Loucy (cell line): ENCODE results near the gene EEFSEC.

Experiments
- H2AFZ ChIP-seq: fragments of 200-600 bp; sonication (generic); 2 replicates; pipeline ENCODE4 v1.6.0; 2016; ENCODE audit warnings: antibody characterized with exemption, mild to moderate bottlenecking, low read length, moderate library complexity
- H3F3A ChIP-seq: fragments of 200-600 bp; 2 replicates; pipeline ENCODE4 v1.6.0; 2016; ENCODE audit warnings: antibody characterized with exemption, low read depth, mild to moderate bottlenecking
- H3K27me3 ChIP-seq: fragments of 200-600 bp; sonication (generic); 2 replicates; pipeline ENCODE4 v1.6.1; 2014; ENCODE audit warnings: low read length, mild to moderate bottlenecking; ENCODE audit not compliant: insufficient read depth, poor library complexity, severe bottlenecking
- H3K36me3 ChIP-seq: fragments of 200-600 bp; sonication (generic); 2 replicates; pipeline ENCODE4 v1.6.1; 2016; ENCODE audit warnings: low read length; ENCODE audit not compliant: insufficient read depth
- H3K4me1 ChIP-seq: fragments of 200-600 bp; sonication (generic); 2 replicates; pipeline ENCODE4 v1.5.1; 2014; ENCODE audit warnings: low read length, mild to moderate bottlenecking; ENCODE audit not compliant: insufficient read depth, poor library complexity, severe bottlenecking
- H3K4me2 ChIP-seq: fragments of 200-600 bp; sonication (generic); 2 replicates; pipeline ENCODE4 v1.6.0; 2014; ENCODE audit warnings: antibody characterized with exemption, low read length, low read depth, mild to moderate bottlenecking; ENCODE audit not compliant: poor library complexity, severe bottlenecking
- H3K4me3 ChIP-seq: fragments of 200-600 bp; sonication (generic); 2 replicates; pipeline ENCODE4 v1.5.1; 2014; ENCODE audit warnings: low read length, mild to moderate bottlenecking, mixed read lengths; ENCODE audit not compliant: poor library complexity, severe bottlenecking
- H3K79me2 ChIP-seq: fragments of 200-600 bp; sonication (generic); 2 replicates; pipeline ENCODE4 v1.6.1; 2014; ENCODE audit warnings: low read length; ENCODE audit not compliant: insufficient read depth
- H3K9ac ChIP-seq: fragments of 200-600 bp; sonication (generic); 2 replicates; pipeline ENCODE4 v1.6.0; 2014; ENCODE audit warnings: mild to moderate bottlenecking, low read depth, low read length, moderate library complexity; ENCODE audit not compliant: poor library complexity, severe bottlenecking
- H3K9me2 ChIP-seq: fragments of 200-600 bp; sonication (generic); replicated peaks from 2 replicates; pipeline ENCODE4 v1.6.1; 2016; ENCODE audit warnings: low read depth, low read length, mixed read lengths
- H3K9me3 ChIP-seq: fragments of 200-600 bp; sonication (generic); 2 replicates; pipeline ENCODE4 v1.6.1; 2014; ENCODE audit warnings: mild to moderate bottlenecking, antibody characterized with exemption, low read length, low read depth; ENCODE audit not compliant: insufficient read depth
- H4K20me1 ChIP-seq: fragments of 200-600 bp; sonication (generic); 2 replicates; pipeline ENCODE4 v1.6.0; 2014; ENCODE audit warnings: antibody characterized with exemption, low read length, mild to moderate bottlenecking; ENCODE audit not compliant: insufficient read depth, poor library complexity, severe bottlenecking
- EZH2phosphoT487 ChIP-seq: fragments of 200-600 bp; IDR thresholded peaks from 2 replicates; pipeline ENCODE4 v1.6.1; 2018; ENCODE audit warnings: antibody characterized with exemption, mild to moderate bottlenecking, moderate library complexity, borderline replicate concordance
- TF ChIP-seq, protein P1 (sequence below): fragments of 200-600 bp; sonication (generic); conservative IDR thresholded peaks from 2 replicates; pipeline ENCODE4 v1.5.1; 2014; ENCODE audit warnings: mild to moderate bottlenecking, antibody characterized with exemption, low read length

The EEFSEC gene

DNA sequence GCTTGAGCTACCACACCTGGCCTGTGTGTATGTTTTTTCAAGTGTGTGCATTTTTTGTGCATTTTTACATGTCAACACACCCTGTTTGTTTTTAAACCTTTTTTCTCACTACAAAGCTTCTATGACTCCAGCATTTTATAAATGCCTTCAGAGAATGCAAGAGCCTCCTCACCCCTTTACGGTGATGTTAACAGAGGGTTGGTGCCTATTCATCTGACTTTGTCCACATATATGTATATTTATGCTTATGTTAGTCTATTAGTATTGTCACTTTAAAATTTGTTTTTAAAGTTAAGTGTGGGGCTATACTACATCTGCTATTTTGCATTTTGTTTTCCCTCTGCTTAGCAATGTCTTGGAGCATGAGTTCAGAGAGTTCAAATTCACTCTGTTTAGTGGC lies 45.8 kb downstream of the EEFSEC start:
- H3K9ac ChIP-seq, result no peak overlapping the region
- peaks cover 9% of the 10 kb centered on the region for H3K36me3 ChIP-seq
- no peaks in the 10 kb centered on the region for H3K4me1 ChIP-seq
- no peaks in the 10 kb centered on the region for H4K20me1 ChIP-seq
- H3K4me3 ChIP-seq, result no peak overlapping the region
- TF ChIP-seq, protein P1, sequence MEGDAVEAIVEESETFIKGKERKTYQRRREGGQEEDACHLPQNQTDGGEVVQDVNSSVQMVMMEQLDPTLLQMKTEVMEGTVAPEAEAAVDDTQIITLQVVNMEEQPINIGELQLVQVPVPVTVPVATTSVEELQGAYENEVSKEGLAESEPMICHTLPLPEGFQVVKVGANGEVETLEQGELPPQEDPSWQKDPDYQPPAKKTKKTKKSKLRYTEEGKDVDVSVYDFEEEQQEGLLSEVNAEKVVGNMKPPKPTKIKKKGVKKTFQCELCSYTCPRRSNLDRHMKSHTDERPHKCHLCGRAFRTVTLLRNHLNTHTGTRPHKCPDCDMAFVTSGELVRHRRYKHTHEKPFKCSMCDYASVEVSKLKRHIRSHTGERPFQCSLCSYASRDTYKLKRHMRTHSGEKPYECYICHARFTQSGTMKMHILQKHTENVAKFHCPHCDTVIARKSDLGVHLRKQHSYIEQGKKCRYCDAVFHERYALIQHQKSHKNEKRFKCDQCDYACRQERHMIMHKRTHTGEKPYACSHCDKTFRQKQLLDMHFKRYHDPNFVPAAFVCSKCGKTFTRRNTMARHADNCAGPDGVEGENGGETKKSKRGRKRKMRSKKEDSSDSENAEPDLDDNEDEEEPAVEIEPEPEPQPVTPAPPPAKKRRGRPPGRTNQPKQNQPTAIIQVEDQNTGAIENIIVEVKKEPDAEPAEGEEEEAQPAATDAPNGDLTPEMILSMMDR, result no peak
- no peak for TF ChIP-seq EZH2phosphoT487
- no peaks in the 10 kb centered on the region for H3F3A ChIP-seq
- no peak overlapping the region for H2AFZ ChIP-seq
- no peaks in the 10 kb centered on the region for H3K79me2 ChIP-seq
- H3K27me3 ChIP-seq, result no peaks in the 10 kb centered on the region
- no peaks in the 10 kb centered on the region for H3K9me2 ChIP-seq
- no peak overlapping the region for H3K4me2 ChIP-seq
- no peaks in the 10 kb centered on the region for H3K9me3 ChIP-seq

DNA sequence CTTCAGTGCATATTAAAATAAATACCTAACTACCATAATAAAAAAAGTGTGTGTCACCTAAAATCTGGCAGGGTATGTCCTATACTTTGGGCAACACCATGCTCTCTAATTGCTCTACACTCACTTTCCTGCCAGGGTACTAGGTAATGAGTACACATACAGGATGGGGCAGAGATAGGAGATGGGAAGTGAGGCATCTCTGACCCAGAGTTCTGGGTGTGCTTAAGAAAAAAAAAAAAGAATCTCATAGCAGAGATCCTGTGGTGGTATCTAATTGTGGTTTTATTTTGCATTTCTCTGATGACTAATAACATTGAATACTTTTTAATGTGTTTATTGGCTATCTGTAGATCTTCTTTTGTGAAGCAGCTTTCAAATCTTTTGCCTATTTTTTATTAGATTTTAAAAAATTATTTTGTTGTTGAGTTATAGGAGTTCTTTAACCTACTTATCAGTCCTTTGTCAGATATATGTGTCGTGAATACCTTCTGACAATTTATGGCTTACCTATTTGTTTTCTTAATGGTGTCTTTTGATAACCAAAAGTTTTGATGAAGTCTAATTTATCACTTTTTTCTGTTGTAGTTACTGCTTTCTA lies 48.0 kb downstream of the EEFSEC start:
- Histone ChIP-seq H3K36me3 (peaks cover 9% of the 10 kb centered on the region), H4K20me1 (no peaks in the 10 kb centered on the region), H3K9me2 (no peaks in the 10 kb centered on the region), H3K4me2 (no peak overlapping the region), H3K4me1 (no peaks in the 10 kb centered on the region), H2AFZ (no peak overlapping the region), H3F3A (no peaks in the 10 kb centered on the region), H3K27me3 (no peaks in the 10 kb centered on the region), H3K9me3 (no peaks in the 10 kb centered on the region), H3K79me2 (no peaks in the 10 kb centered on the region), H3K4me3 (no peak overlapping the region), H3K9ac (no peak overlapping the region)
- TF ChIP-seq EZH2phosphoT487, result no peak
- TF ChIP-seq, protein P1, result no peak

DNA sequence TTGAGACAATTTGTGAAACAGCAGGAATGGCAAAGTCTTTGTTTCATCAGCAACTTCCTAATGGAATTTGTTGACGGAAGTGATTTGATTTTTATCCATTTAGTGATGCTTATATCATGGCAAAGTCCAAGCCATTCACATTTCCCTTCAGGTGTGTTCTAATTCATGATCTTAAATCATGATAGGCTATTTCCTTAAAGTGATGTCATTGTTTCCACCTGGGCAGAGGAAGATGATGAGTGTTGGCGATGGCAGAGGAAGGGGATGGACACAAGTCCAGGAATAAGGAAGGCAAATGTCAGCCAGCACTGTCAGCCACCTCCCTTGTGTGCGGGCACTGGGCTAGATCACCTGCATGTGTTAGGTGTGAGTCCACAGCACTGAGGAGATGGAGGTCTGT lies 49.9 kb downstream of the EEFSEC start:
- Histone ChIP-seq H4K20me1 (no peaks in the 10 kb centered on the region), H3K4me3 (no peak overlapping the region), H2AFZ (no peak overlapping the region), H3K36me3 (peaks cover 9% of the 10 kb centered on the region), H3K79me2 (no peaks in the 10 kb centered on the region), H3K9me2 (no peaks in the 10 kb centered on the region), H3F3A (no peaks in the 10 kb centered on the region), H3K27me3 (no peaks in the 10 kb centered on the region), H3K9me3 (no peaks in the 10 kb centered on the region), H3K9ac (no peak overlapping the region), H3K4me1 (no peaks in the 10 kb centered on the region), H3K4me2 (no peak overlapping the region)
- TF ChIP-seq, protein P1, result no peak
- no peak for TF ChIP-seq EZH2phosphoT487
